ENCODE data around the gene SHLD3. TPM values are rescaled to one million over a fixed set of nuclear protein-coding genes. Genes with fewer than 3 reads are reported as not detected.

The SHLD3 gene
- total RNA-seq, 1 experiment from 2014 or later, result 3.3 TPM

DNA sequence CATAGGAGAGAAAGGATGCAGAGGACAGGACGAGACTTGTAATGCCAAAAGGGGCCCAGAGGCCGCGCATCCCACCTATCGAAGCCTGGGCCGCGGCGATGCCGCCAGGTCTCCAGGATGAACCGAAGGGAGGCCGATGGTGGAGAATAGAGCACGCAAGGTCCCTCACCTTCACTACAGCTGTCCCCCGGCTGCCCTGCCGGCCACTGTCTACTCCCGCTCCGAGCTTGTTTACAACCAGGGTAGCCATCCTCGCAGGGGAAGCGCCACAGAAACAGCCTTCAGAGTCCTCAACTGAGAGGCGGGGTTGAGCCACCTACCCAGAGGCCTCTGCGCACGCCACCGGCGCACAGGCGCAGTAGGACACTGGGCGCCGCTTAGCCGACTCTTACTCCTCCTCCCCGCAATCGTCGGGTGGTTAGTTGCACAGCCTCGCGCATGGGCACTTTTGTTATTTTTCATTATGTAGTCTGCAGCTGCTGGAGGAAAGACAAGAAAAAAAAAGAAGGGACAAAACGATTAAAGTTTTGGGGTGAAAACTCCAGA is 729 bp upstream of the SHLD3 start, which contains the start of gene TRIM23:
Gene TRIM23 (minus strand): TSS at position 309 of the 546 bp plus-strand sequence. CDS start 59 bp downstream, at position 250.
- DNase-seq (ENCODE audit: low spot score) (peak; percentile 84), ATAC-seq (peak; percentile 97)
- POLR2A ChIA-PET, result interaction anchor here (0.6 kb wide), 1 partner anchor 99 kb away, joined by 3 read pairs; no protein-coding TSS in a partner anchor
- peaks cover 3% of the 10 kb centered on the region; the same call in 1 of the 2 replicates for H3K36me3 Mint-ChIP-seq
- CTCF ChIA-PET, result interaction anchor here (0.6 kb wide), 1 partner anchor 98 kb away, joined by 3 read pairs; the partner anchor contains the start of gene NLN
- peak within 1 kb of the TSS; percentile 99 for H3K4me3 Mint-ChIP-seq
- peak within 1 kb of the TSS; percentile 97 for H3K27ac Mint-ChIP-seq
- peaks cover 14% of the 10 kb centered on the region for H3K4me1 Mint-ChIP-seq
- H3K27me3 Mint-ChIP-seq (ENCODE audit: low read depth), result no peaks in the 10 kb centered on the region
- no peaks in the 10 kb centered on the region for H3K9me3 Mint-ChIP-seq
- no peak for TF ChIP-seq CREM (CRISPR knock-in tag; IDR thresholded peaks at IDR 0.05)
- TF ChIP-seq, protein P1, sequence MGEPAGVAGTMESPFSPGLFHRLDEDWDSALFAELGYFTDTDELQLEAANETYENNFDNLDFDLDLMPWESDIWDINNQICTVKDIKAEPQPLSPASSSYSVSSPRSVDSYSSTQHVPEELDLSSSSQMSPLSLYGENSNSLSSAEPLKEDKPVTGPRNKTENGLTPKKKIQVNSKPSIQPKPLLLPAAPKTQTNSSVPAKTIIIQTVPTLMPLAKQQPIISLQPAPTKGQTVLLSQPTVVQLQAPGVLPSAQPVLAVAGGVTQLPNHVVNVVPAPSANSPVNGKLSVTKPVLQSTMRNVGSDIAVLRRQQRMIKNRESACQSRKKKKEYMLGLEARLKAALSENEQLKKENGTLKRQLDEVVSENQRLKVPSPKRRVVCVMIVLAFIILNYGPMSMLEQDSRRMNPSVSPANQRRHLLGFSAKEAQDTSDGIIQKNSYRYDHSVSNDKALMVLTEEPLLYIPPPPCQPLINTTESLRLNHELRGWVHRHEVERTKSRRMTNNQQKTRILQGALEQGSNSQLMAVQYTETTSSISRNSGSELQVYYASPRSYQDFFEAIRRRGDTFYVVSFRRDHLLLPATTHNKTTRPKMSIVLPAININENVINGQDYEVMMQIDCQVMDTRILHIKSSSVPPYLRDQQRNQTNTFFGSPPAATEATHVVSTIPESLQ (CRISPR knock-in tag; IDR thresholded peaks at IDR 0.05), result no peak
- no peak for TF ChIP-seq CTCF (IDR thresholded peaks at IDR 0.05)
- TF ChIP-seq ZNF121 (CRISPR knock-in tag; IDR thresholded peaks at IDR 0.05), result no peak
- TF ChIP-seq NR3C1 (CRISPR knock-in tag; conservative IDR thresholded peaks at IDR 0.05; ENCODE audit: low read depth), result no peak
- no peak for TF ChIP-seq TEAD4 (CRISPR knock-in tag; IDR thresholded peaks at IDR 0.05)
- no peak for TF ChIP-seq ZBTB21 (CRISPR knock-in tag; IDR thresholded peaks at IDR 0.05; ENCODE audit: borderline replicate concordance)
- TF ChIP-seq, protein P2, sequence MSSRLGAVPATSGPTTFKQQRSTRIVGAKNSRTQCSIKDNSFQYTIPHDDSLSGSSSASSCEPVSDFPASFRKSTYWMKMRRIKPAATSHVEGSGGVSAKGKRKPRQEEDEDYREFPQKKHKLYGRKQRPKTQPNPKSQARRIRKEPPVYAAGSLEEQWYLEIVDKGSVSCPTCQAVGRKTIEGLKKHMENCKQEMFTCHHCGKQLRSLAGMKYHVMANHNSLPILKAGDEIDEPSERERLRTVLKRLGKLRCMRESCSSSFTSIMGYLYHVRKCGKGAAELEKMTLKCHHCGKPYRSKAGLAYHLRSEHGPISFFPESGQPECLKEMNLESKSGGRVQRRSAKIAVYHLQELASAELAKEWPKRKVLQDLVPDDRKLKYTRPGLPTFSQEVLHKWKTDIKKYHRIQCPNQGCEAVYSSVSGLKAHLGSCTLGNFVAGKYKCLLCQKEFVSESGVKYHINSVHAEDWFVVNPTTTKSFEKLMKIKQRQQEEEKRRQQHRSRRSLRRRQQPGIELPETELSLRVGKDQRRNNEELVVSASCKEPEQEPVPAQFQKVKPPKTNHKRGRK (CRISPR knock-in tag; IDR thresholded peaks at IDR 0.05; ENCODE audit: borderline replicate concordance), result no peak
- no peak for TF ChIP-seq ZBTB43 (CRISPR knock-in tag; IDR thresholded peaks at IDR 0.05)
- TF ChIP-seq ETV6 (CRISPR knock-in tag; IDR thresholded peaks at IDR 0.05), result no peak
- TF ChIP-seq, protein P3, sequence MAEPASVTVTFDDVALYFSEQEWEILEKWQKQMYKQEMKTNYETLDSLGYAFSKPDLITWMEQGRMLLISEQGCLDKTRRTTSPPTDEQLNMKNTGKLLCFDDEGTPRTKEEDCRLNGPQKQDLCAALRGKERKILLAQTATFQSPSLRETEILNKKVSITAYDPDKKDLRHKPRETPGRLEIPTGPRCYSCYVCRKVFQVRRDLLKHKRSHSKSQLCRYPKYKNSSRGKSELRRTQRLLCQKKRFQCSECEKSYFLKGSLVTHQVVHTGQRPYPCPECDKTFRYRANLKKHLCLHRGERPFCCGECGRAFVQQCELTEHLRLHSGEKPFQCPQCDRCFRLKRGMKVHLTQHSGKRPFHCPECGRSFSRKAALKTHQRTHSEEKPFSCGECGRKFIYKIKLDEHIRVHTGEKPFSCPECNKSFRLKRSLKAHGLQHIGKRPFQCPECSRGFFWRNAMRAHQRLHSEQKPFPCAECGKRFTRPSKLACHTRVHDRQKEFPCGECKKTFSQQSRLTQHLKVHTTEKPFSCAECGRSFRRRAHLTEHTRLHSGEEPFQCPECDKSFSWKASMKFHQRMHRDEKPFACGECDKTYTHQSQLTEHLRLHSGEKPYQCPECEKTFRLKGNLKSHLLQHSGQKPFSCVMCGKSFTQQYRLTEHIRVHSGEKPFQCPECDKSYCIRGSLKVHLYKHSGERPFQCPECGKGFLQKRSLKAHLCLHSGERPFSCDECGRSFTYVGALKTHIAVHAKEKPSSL (CRISPR knock-in tag; conservative IDR thresholded peaks at IDR 0.05), result no peak
- TF ChIP-seq, protein P4, sequence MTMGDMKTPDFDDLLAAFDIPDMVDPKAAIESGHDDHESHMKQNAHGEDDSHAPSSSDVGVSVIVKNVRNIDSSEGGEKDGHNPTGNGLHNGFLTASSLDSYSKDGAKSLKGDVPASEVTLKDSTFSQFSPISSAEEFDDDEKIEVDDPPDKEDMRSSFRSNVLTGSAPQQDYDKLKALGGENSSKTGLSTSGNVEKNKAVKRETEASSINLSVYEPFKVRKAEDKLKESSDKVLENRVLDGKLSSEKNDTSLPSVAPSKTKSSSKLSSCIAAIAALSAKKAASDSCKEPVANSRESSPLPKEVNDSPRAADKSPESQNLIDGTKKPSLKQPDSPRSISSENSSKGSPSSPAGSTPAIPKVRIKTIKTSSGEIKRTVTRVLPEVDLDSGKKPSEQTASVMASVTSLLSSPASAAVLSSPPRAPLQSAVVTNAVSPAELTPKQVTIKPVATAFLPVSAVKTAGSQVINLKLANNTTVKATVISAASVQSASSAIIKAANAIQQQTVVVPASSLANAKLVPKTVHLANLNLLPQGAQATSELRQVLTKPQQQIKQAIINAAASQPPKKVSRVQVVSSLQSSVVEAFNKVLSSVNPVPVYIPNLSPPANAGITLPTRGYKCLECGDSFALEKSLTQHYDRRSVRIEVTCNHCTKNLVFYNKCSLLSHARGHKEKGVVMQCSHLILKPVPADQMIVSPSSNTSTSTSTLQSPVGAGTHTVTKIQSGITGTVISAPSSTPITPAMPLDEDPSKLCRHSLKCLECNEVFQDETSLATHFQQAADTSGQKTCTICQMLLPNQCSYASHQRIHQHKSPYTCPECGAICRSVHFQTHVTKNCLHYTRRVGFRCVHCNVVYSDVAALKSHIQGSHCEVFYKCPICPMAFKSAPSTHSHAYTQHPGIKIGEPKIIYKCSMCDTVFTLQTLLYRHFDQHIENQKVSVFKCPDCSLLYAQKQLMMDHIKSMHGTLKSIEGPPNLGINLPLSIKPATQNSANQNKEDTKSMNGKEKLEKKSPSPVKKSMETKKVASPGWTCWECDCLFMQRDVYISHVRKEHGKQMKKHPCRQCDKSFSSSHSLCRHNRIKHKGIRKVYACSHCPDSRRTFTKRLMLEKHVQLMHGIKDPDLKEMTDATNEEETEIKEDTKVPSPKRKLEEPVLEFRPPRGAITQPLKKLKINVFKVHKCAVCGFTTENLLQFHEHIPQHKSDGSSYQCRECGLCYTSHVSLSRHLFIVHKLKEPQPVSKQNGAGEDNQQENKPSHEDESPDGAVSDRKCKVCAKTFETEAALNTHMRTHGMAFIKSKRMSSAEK (CRISPR knock-in tag; IDR thresholded peaks at IDR 0.05; ENCODE audit: borderline replicate concordance), result 0 out of 2 replicates have a peak, but pooled peaks have one; percentile 11
- TF ChIP-seq, protein P5, sequence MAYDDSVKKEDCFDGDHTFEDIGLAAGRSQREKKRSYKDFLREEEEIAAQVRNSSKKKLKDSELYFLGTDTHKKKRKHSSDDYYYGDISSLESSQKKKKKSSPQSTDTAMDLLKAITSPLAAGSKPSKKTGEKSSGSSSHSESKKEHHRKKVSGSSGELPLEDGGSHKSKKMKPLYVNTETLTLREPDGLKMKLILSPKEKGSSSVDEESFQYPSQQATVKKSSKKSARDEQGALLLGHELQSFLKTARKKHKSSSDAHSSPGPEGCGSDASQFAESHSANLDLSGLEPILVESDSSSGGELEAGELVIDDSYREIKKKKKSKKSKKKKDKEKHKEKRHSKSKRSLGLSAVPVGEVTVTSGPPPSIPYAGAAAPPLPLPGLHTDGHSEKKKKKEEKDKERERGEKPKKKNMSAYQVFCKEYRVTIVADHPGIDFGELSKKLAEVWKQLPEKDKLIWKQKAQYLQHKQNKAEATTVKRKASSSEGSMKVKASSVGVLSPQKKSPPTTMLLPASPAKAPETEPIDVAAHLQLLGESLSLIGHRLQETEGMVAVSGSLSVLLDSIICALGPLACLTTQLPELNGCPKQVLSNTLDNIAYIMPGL (CRISPR knock-in tag; IDR thresholded peaks at IDR 0.05), result 0 out of 2 replicates have a peak, but pooled peaks have one; percentile 34
- TF ChIP-seq E2F5 (CRISPR knock-in tag; IDR thresholded peaks at IDR 0.05), result no peak
- 0 out of 2 replicates have a peak, but pooled peaks have one; percentile 25 for TF ChIP-seq GABPB1 (CRISPR knock-in tag; IDR thresholded peaks at IDR 0.05)
- no peak for TF ChIP-seq ELF4 (CRISPR knock-in tag; IDR thresholded peaks at IDR 0.05; ENCODE audit: low read depth)
- no peak for TF ChIP-seq HMGA2 (CRISPR knock-in tag; IDR thresholded peaks at IDR 0.05)
- no peak for TF ChIP-seq ZNF232 (CRISPR knock-in tag; IDR thresholded peaks at IDR 0.05)
- TF ChIP-seq, protein P6, sequence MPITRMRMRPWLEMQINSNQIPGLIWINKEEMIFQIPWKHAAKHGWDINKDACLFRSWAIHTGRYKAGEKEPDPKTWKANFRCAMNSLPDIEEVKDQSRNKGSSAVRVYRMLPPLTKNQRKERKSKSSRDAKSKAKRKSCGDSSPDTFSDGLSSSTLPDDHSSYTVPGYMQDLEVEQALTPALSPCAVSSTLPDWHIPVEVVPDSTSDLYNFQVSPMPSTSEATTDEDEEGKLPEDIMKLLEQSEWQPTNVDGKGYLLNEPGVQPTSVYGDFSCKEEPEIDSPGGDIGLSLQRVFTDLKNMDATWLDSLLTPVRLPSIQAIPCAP (CRISPR knock-in tag; IDR thresholded peaks at IDR 0.05), result no peak
- no peak for TF ChIP-seq NFYB (CRISPR knock-in tag; conservative IDR thresholded peaks at IDR 0.05; ENCODE audit: low read depth)
